Large intestine (tissue), 12 donors: ENCODE results near the gene SLC27A4. TPM values are rescaled to one million over a fixed set of nuclear protein-coding genes. Genes with fewer than 3 reads are reported as not detected.

Experiments used
- DNase-seq, 2 donors: peaks; one replicate each; pipeline versions ENCODE4 v3.0.0 to v3.0.0-alpha.2; 2013
- H3K27ac ChIP-seq: one replicate; pipeline ENCODE4 v1.5.1; 2013; ENCODE audit warnings: low read length
- H3K27me3 ChIP-seq: 2 replicates; pipeline ENCODE4 v1.6.1; 2013; ENCODE audit warnings: low read length; ENCODE audit not compliant: control insufficient read depth, insufficient read depth
- H3K36me3 ChIP-seq: 2 replicates; pipeline ENCODE4 v1.6.1; 2013; ENCODE audit warnings: low read length; ENCODE audit not compliant: control insufficient read depth, insufficient read depth
- H3K4me1 ChIP-seq: one replicate; pipeline ENCODE4 v1.6.1; 2013; ENCODE audit warnings: low read length; ENCODE audit not compliant: control insufficient read depth, insufficient read depth
- H3K4me3 ChIP-seq: one replicate; pipeline ENCODE4 v1.5.1; 2013; ENCODE audit warnings: low read length
- H3K9me3 ChIP-seq: one replicate; pipeline ENCODE4 v1.6.1; 2013; ENCODE audit warnings: mild to moderate bottlenecking, low read depth, low read length, moderate library complexity; ENCODE audit not compliant: control insufficient read depth
- WGBS: methylation state at CpG from one replicate; pipeline ENCODE4 v1.1.5; 2013; ENCODE audit warnings: low lambda C conversion rate; ENCODE audit not compliant: insufficient coverage; 5-methylcytosine and 5-hydroxymethylcytosine counted together
- long read RNA-seq, 11 donors: transcript quantifications; one replicate each; lab custom pipeline, GENCODE V29; 2026
- polyA plus RNA-seq: library from polyadenylated mRNA; unstranded; fragments of 120-200 nt; gene quantifications from one replicate; pipeline ENCODE4 v1.2.1, GENCODE V29; 2013

Gene SLC27A4
- polyA plus RNA-seq = 33.7 TPM
- long read RNA-seq, donor 1, partial matches to known transcripts = 0 of 2 reads
- long read RNA-seq, donor 1, other reads (novel, unspliced or antisense) = 0 of 2 reads
- long read RNA-seq, donor 2, transcript SLC27A4-201 (13 exons, 3,028 nt) = major isoform, 9 of 16 reads
- long read RNA-seq, donor 2, partial matches to known transcripts = 7 of 16 reads
- long read RNA-seq, donor 2, other reads (novel, unspliced or antisense) = 0 of 16 reads
- long read RNA-seq, donor 3 = 0 reads
- long read RNA-seq, donor 4 = 0 reads
- long read RNA-seq, donor 5, partial matches to known transcripts = 0 of 1 reads
- long read RNA-seq, donor 5, other reads (novel, unspliced or antisense) = 0 of 1 reads
- long read RNA-seq, donor 6, transcript SLC27A4-201 (13 exons, 3,028 nt) = major isoform, 7 of 7 reads
- long read RNA-seq, donor 6, partial matches to known transcripts = 0 of 7 reads
- long read RNA-seq, donor 6, other reads (novel, unspliced or antisense) = 0 of 7 reads
- long read RNA-seq, donor 7, partial matches to known transcripts = 0 of 1 reads
- long read RNA-seq, donor 7, other reads (novel, unspliced or antisense) = 0 of 1 reads
- long read RNA-seq, donor 8, transcript SLC27A4-201 (13 exons, 3,028 nt) = major isoform, 5 of 5 reads
- long read RNA-seq, donor 8, partial matches to known transcripts = 0 of 5 reads
- long read RNA-seq, donor 8, other reads (novel, unspliced or antisense) = 0 of 5 reads
- long read RNA-seq, donor 9, partial matches to known transcripts = 0 of 2 reads
- long read RNA-seq, donor 9, other reads (novel, unspliced or antisense) = 0 of 2 reads
- long read RNA-seq, donor 10, transcript SLC27A4-201 (13 exons, 3,028 nt) = major isoform, 9 of 9 reads
- long read RNA-seq, donor 10, partial matches to known transcripts = 0 of 9 reads
- long read RNA-seq, donor 10, other reads (novel, unspliced or antisense) = 0 of 9 reads
- long read RNA-seq, donor 11, partial matches to known transcripts = 0 of 4 reads
- long read RNA-seq, donor 11, other reads (novel, unspliced or antisense) = 0 of 4 reads

- peaks cover 23% of the 10 kb centered on the region for H3K36me3 ChIP-seq
- DNase-seq = peak; percentile 79 to 90
- H3K4me1 ChIP-seq = peaks cover 21% of the 10 kb centered on the region
- no peaks in the 10 kb centered on the region for H3K27me3 ChIP-seq
- peaks cover 4% of the 10 kb centered on the region for H3K9me3 ChIP-seq
- no CpG with 5 or more reads among the region's 75 CpGs for WGBS
- peak within 1 kb of the TSS; percentile 86 for H3K27ac ChIP-seq
- H3K4me3 ChIP-seq = peak within 1 kb of the TSS; percentile 82
Measured at GRCh38 chr9:128339761-128340690, at the start of gene SLC27A4. Gene SLC27A4, plus strand, starts transcription at chr9:128340527. Its CDS starts 2,606 bp downstream, at chr9:128343133.

GRCh38 chr9:128292009-128292408 is 48.3 kb upstream of the SLC27A4 start:
- WGBS = no CpG with 5 or more reads among the region's 3 CpGs
- Histone ChIP-seq H3K27me3 (no peaks in the 10 kb centered on the region), H3K4me3 (no peak overlapping the region), H3K27ac (no peak overlapping the region), H3K4me1 (peaks cover 18% of the 10 kb centered on the region), H3K36me3 (peaks cover 12% of the 10 kb centered on the region), H3K9me3 (peaks cover 2% of the 10 kb centered on the region)
- peak in 1 of 2 donors; percentile 49 for DNase-seq

- H3K36me3 ChIP-seq = peaks cover 7% of the 10 kb centered on the region
- 60% methylated on average over 1 of the region's 4 CpGs for WGBS
- no peak overlapping the region for H3K4me3 ChIP-seq
- H3K9me3 ChIP-seq = peaks cover 2% of the 10 kb centered on the region
- H3K27me3 ChIP-seq = no peaks in the 10 kb centered on the region
- no peak for DNase-seq
- peaks cover 25% of the 10 kb centered on the region for H3K4me1 ChIP-seq
- H3K27ac ChIP-seq = no peak overlapping the region
Measured at GRCh38 chr9:128293091-128293490, 47.2 kb upstream of the SLC27A4 start.

- no peaks in the 10 kb centered on the region for H3K27me3 ChIP-seq
- no peaks in the 10 kb centered on the region for H3K36me3 ChIP-seq
- H3K4me3 ChIP-seq = no peak overlapping the region
- H3K4me1 ChIP-seq = peaks cover 25% of the 10 kb centered on the region
- H3K27ac ChIP-seq = no peak overlapping the region
- no CpG with 5 or more reads among the region's 4 CpGs for WGBS
- no peak for DNase-seq
- H3K9me3 ChIP-seq = peaks cover 2% of the 10 kb centered on the region
Measured at GRCh38 chr9:128294142-128294541, 46.2 kb upstream of the SLC27A4 start.

- Histone ChIP-seq H3K27me3 (no peaks in the 10 kb centered on the region), H3K9me3 (peaks cover 2% of the 10 kb centered on the region), H3K27ac (peak overlapping the region; percentile 97), H3K4me1 (peaks cover 25% of the 10 kb centered on the region), H3K4me3 (no peak overlapping the region), H3K36me3 (no peaks in the 10 kb centered on the region)
- no CpG with 5 or more reads among the region's 16 CpGs for WGBS
- DNase-seq = peak; percentile 87 to 94
Measured at GRCh38 chr9:128296340-128297220, 43.7 kb upstream of the SLC27A4 start.

GRCh38 chr9:128297221-128297773 is 43.0 kb upstream of the SLC27A4 start:
- H3K27me3 ChIP-seq = no peaks in the 10 kb centered on the region
- peak in 1 of 2 donors; percentile 33 for DNase-seq
- H3K4me1 ChIP-seq = peaks cover 25% of the 10 kb centered on the region
- H3K27ac ChIP-seq = peak overlapping the region; percentile 97
- H3K9me3 ChIP-seq = peaks cover 2% of the 10 kb centered on the region
- no peaks in the 10 kb centered on the region for H3K36me3 ChIP-seq
- no peak overlapping the region for H3K4me3 ChIP-seq
- WGBS = no CpG with 5 or more reads among the region's 2 CpGs

- WGBS = no CpG with 5 or more reads among the region's 20 CpGs
- H3K4me3 ChIP-seq = no peak overlapping the region
- H3K27ac ChIP-seq = no peak overlapping the region
- peaks cover 2% of the 10 kb centered on the region for H3K9me3 ChIP-seq
- H3K27me3 ChIP-seq = no peaks in the 10 kb centered on the region
- DNase-seq = peak in 1 of 2 donors; percentile 20
- no peaks in the 10 kb centered on the region for H3K36me3 ChIP-seq
- H3K4me1 ChIP-seq = peaks cover 25% of the 10 kb centered on the region
Measured at GRCh38 chr9:128298535-128299482, 41.5 kb upstream of the SLC27A4 start.

GRCh38 chr9:128304136-128304970 is 36.0 kb upstream of the SLC27A4 start:
- Histone ChIP-seq H3K36me3 (peaks cover 8% of the 10 kb centered on the region), H3K4me3 (no peak overlapping the region), H3K4me1 (no peaks in the 10 kb centered on the region), H3K9me3 (no peaks in the 10 kb centered on the region), H3K27ac (no peak overlapping the region), H3K27me3 (no peaks in the 10 kb centered on the region)
- no peak for DNase-seq
- WGBS = 67% methylated on average over 1 of the region's 9 CpGs
